Measurements from ENCODE around the gene PKLR. TPM values are rescaled to one million over a fixed set of nuclear protein-coding genes. Genes with fewer than 3 reads are reported as not detected.

PKLR gene
- total and polyA plus RNA-seq, 2 of the 8 experiments (the other 6 are each of a cell fraction or from before 2014, with no cell fraction given): 2.3 to 7.5 TPM

DNA sequence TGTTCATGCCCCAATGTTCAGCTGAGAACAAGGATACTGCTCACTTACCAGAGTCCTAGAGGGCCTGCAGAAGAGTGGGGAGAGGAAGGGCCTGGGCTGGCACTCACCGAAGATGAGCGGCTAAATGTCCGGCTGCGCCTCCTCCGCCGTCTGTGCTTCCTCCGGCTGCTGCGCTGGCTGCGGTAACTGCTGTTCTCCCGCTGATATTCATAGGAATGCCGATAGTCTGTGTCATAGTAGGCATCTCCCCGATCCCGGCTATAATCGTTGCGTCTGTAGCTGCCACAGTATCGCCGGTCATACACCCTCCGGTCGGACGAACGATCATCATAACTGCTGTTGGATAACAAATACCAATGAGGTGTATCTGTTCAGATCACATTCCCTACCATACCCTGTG is 31.9 kb downstream of the PKLR start:
- Histone ChIP-seq H2BK20ac (ENCODE audit: low read length) (no peak overlapping the region), H3K4ac (replicated peaks; ENCODE audit: insufficient read length, low read depth, low read length) (no peak overlapping the region), H2BK15ac (ENCODE audit: low read length) (no peak overlapping the region), H3K4me3 (ENCODE audit: extremely low read depth in 1 of 4, insufficient read depth in 2 of 4, low read depth in 3 of 4, low read length in 4 of 4) (no peak overlapping the region), H3K79me1 (ENCODE audit: low read depth, low read length) (no peaks in the 10 kb centered on the region; the same call in none of the 2 replicates), H3K4me1 (replicated peaks in 1 of 4; ENCODE audit: control insufficient read depth in 3 of 4, insufficient read depth in 4 of 4, low read length in 3 of 4) (peaks cover 0 to 11% (median 3%) of the 10 kb centered on the region in 4 experiments; a peak in 4 of 7 replicates), H3K56ac (replicated peaks; ENCODE audit: insufficient read length, low read depth, low read length) (no peak overlapping the region), H3K27me3 (replicated peaks in 1 of 4; ENCODE audit: control insufficient read depth in 3 of 4, extremely low read depth in 1 of 4, insufficient read depth in 3 of 4, low read length in 3 of 4) (no peaks in the 10 kb centered on the region), H3K23me2 (ENCODE audit: low read depth, low read length) (0 out of 2 replicates have a peak, but pooled peaks cover 7% of the 10 kb centered on the region), H2BK5ac (ENCODE audit: low read depth, low read length) (no peak overlapping the region), H3K18ac (ENCODE audit: extremely low read depth, low read length) (no peak overlapping the region), H3K4me2 (ENCODE audit: insufficient read depth in 1 of 2, low read depth in 2 of 2, low read length in 2 of 2) (no peak overlapping the region), H3K27ac (ENCODE audit: low read depth, low read length) (no peak overlapping the region), H2AFZ (ENCODE audit: low read length) (no peak overlapping the region), H2BK12ac (ENCODE audit: low read depth, low read length) (no peak overlapping the region), H3K9ac (replicated peaks in 1 of 4; ENCODE audit: extremely low read depth in 1 of 4, low read depth in 3 of 4, low read length in 3 of 4) (no peak overlapping the region), H3K79me2 (ENCODE audit: control insufficient read depth in 1 of 2, insufficient read depth in 2 of 2, low read length in 2 of 2) (peaks cover 10 to 25% of the 10 kb centered on the region in 2 experiments), H3K36me3 (ENCODE audit: control insufficient read depth in 2 of 4, insufficient read depth in 4 of 4, low read length in 3 of 4) (peaks cover 45 to 71% (median 61%) of the 10 kb centered on the region in 4 experiments), H4K5ac (ENCODE audit: insufficient read length, low read depth, low read length) (no peak overlapping the region), H4K91ac (replicated peaks; ENCODE audit: insufficient read length, low read length) (no peak overlapping the region), H3K23ac (ENCODE audit: insufficient read length) (no peak overlapping the region), H2AK5ac (ENCODE audit: low read depth, low read length) (no peak overlapping the region), H3K14ac (ENCODE audit: insufficient read length) (no peak overlapping the region), H4K20me1 (replicated peaks in 1 of 2; ENCODE audit: control insufficient read depth in 1 of 2, insufficient read depth in 2 of 2, low read length in 2 of 2) (peaks cover 7 to 11% of the 10 kb centered on the region in 2 experiments), H4K8ac (ENCODE audit: extremely low read depth, insufficient read depth, low read length) (no peak overlapping the region), H3K9me3 (ENCODE audit: insufficient read depth in 2 of 2, low read depth in 1 of 2, low read length in 1 of 2) (no peaks in the 10 kb centered on the region), H2BK120ac (replicated peaks; ENCODE audit: low read depth, low read length) (no peak overlapping the region)
- DNase-seq (ENCODE audit: low read depth in 1 of 2, low spot score in 2 of 2) (no peak), FAIRE-seq (no peak)
- TF ChIP-seq NANOG (IDR thresholded peaks at IDR 0.05; ENCODE audit: insufficient read depth, low read depth, low read length, poor library complexity, severe bottlenecking): no peak
- WGBS, 2 experiments (ENCODE audit: extremely low coverage in 1 of 2, insufficient coverage in 1 of 2, insufficient read length in 1 of 2, insufficient replicate concordance in 2 of 2, low coverage in 1 of 2, low lambda C conversion rate in 2 of 2, missing lambda C conversion rate in 1 of 2): 97% methylated on average over 21 of the region's 21 CpGs; no CpG with 5 or more reads in 1 of the 2 experiments
- POLR2A ChIA-PET (ENCODE audit: partially characterized antibody): interaction anchor here (1.6 to 7.5 kb wide), 3 partner anchors 7 to 39 kb away, joined by 3 to 87 read pairs (median 7); partner anchors contain the start of genes ENTREP3, FDPS and SCAMP3
- CTCF ChIA-PET (ENCODE audit: partially characterized antibody): interaction anchor here (4.5 kb wide), 1 partner anchor 18 kb away, joined by 61 read pairs; no protein-coding TSS in a partner anchor

All from H1 (cell line).